MM.1S (cell line): ENCODE results near the gene AMY1C.
"Not testable (repeated sequence)": the region's sequence is repeated elsewhere in the genome, so short reads cannot be mapped to it uniquely, and the experiment has no call there.

Experiments used
- DNase-seq: peaks from one replicate; pipeline ENCODE4 v3.0.0-alpha.2; 2015
- H2AFZ ChIP-seq: fragments of 300-600 bp; sonication (generic); 2 replicates; pipeline ENCODE4 v1.6.0; 2016; ENCODE audit warnings: antibody characterized with exemption, low read length
- H3F3A ChIP-seq: fragments of 300-600 bp; sonication (generic); 2 replicates; pipeline ENCODE4 v1.6.1; 2016; ENCODE audit warnings: mild to moderate bottlenecking, antibody characterized with exemption, low read length, moderate library complexity, mixed read lengths; ENCODE audit not compliant: insufficient read depth
- H3K27ac ChIP-seq: fragments of 300-600 bp; sonication (generic); 2 replicates; pipeline ENCODE4 v1.5.1; 2016; ENCODE audit warnings: mild to moderate bottlenecking, low read length
- H3K27me3 ChIP-seq: fragments of 300-600 bp; sonication (generic); replicated peaks from 2 replicates; pipeline ENCODE4 v1.6.0; 2016; ENCODE audit warnings: low read length; ENCODE audit not compliant: insufficient read depth
- H3K36me3 ChIP-seq: fragments of 300-600 bp; sonication (generic); replicated peaks from 2 replicates; pipeline ENCODE4 v1.6.1; 2016; ENCODE audit warnings: mild to moderate bottlenecking, low read length, mixed read lengths; ENCODE audit not compliant: insufficient read depth
- H3K4me1 ChIP-seq: fragments of 300-600 bp; sonication (generic); 2 replicates; pipeline ENCODE4 v1.6.1; 2016; ENCODE audit warnings: low read length, mixed read lengths
- H3K4me2 ChIP-seq: fragments of 300-600 bp; sonication (generic); 2 replicates; pipeline ENCODE4 v1.6.0; 2016; ENCODE audit warnings: low read depth, low read length
- H3K4me3 ChIP-seq: fragments of 300-600 bp; sonication (generic); 2 replicates; pipeline ENCODE4 v1.5.1; 2016; ENCODE audit warnings: low read length, mixed read lengths
- H3K79me2 ChIP-seq: fragments of 300-600 bp; sonication (generic); 2 replicates; pipeline ENCODE4 v1.6.1; 2016; ENCODE audit warnings: mixed run types, low read length, mixed read lengths
- H3K9ac ChIP-seq: fragments of 300-600 bp; sonication (generic); 2 replicates; pipeline ENCODE4 v1.6.1; 2016; ENCODE audit warnings: low read length, mixed read lengths
- H3K9me2 ChIP-seq: fragments of 300-600 bp; sonication (generic); replicated peaks from 2 replicates; pipeline ENCODE4 v1.6.1; 2016; ENCODE audit warnings: mild to moderate bottlenecking, low read length, mixed read lengths; ENCODE audit not compliant: insufficient read depth
- H3K9me3 ChIP-seq: fragments of 300-600 bp; sonication (generic); replicated peaks from 2 replicates; pipeline ENCODE4 v1.6.1; 2016; ENCODE audit warnings: mild to moderate bottlenecking, low read length, mixed read lengths; ENCODE audit not compliant: insufficient read depth
- H4K20me1 ChIP-seq: fragments of 300-600 bp; sonication (generic); 2 replicates; pipeline ENCODE4 v1.6.1; 2016; ENCODE audit warnings: mild to moderate bottlenecking, low read length, moderate library complexity, mixed read lengths; ENCODE audit not compliant: insufficient read depth

AMY1C gene

DNA sequence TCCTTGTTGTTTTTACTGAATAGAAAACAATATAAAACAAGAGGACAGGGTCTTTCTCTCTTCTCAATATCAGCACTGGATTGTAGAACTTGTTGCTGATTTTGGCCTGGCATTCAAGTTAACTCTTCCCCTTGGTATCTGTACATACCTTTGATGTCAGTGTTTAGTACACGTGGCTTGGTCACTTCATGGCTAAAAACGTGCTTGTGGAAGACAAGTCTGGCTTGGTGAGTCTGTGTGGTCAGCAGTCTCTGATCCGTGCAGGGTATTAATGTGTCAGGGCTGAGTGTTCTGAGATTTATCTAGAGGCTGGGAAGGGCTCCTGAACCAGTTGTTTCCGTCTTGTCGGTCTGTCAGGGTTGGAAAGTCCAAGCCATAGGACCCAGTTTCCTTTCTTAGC is at the start of gene AMY1C:
Gene AMY1C, plus strand, starts transcription at position 301 of the 400 bp plus-strand sequence. CDS start 572 bp downstream, outside the sequence.
- H3K9me3 ChIP-seq, H3K27ac ChIP-seq, H2AFZ ChIP-seq: not testable (repeated sequence)

GRCh38 chr1:103700669-103701068 is 49.0 kb upstream of the AMY1C start:
- not testable (repeated sequence) for H3K4me3 ChIP-seq, H2AFZ ChIP-seq, H3K27me3 ChIP-seq, H3F3A ChIP-seq, H3K27ac ChIP-seq, H4K20me1 ChIP-seq, H3K36me3 ChIP-seq, H3K4me1 ChIP-seq, H3K4me2 ChIP-seq, H3K9ac ChIP-seq, H3K9me3 ChIP-seq, H3K79me2 ChIP-seq, DNase-seq, H3K9me2 ChIP-seq

More for the DNA sequence above, at the start of gene AMY1C:
- H3K9ac ChIP-seq, H3K4me1 ChIP-seq, H3K4me3 ChIP-seq, H3K79me2 ChIP-seq, H3F3A ChIP-seq, H4K20me1 ChIP-seq, H3K36me3 ChIP-seq, H3K4me2 ChIP-seq, DNase-seq, H3K27me3 ChIP-seq, H3K9me2 ChIP-seq: not testable (repeated sequence)

DNA sequence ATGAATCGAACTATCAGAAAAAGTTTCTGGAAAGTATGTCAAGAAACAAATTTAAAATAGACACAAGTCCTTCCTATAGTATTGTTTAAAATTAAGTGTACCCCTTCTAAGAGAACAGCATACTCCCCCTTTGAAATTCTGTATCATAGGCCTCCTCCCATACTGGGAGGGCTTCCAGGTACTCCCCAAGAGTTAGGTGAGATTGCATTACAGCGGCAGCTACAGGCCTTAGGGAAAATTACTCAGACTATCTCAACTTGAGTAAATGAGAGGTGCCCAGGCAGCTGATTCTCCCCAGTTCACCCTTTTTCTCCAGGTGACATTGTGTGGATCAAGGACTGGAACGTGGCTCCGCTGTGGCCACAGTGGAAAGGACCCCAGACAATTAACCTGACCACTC is 48.4 kb upstream of the AMY1C start:
- H3K4me3 ChIP-seq, DNase-seq, H3K9me3 ChIP-seq, H3K36me3 ChIP-seq, H3K79me2 ChIP-seq, H3K9ac ChIP-seq, H3F3A ChIP-seq, H3K9me2 ChIP-seq, H3K4me1 ChIP-seq, H3K27me3 ChIP-seq, H4K20me1 ChIP-seq, H2AFZ ChIP-seq, H3K27ac ChIP-seq, H3K4me2 ChIP-seq: not testable (repeated sequence)

- not testable (repeated sequence) for H3K27ac ChIP-seq, H3K79me2 ChIP-seq, H3K9ac ChIP-seq, H3K4me3 ChIP-seq, H3K9me3 ChIP-seq, H3K36me3 ChIP-seq, H3K4me1 ChIP-seq, H3K9me2 ChIP-seq, H3K4me2 ChIP-seq, H4K20me1 ChIP-seq, H2AFZ ChIP-seq, DNase-seq, H3F3A ChIP-seq, H3K27me3 ChIP-seq
Observed at GRCh38 chr1:103707670-103708069, 42.0 kb upstream of the AMY1C start.

DNA sequence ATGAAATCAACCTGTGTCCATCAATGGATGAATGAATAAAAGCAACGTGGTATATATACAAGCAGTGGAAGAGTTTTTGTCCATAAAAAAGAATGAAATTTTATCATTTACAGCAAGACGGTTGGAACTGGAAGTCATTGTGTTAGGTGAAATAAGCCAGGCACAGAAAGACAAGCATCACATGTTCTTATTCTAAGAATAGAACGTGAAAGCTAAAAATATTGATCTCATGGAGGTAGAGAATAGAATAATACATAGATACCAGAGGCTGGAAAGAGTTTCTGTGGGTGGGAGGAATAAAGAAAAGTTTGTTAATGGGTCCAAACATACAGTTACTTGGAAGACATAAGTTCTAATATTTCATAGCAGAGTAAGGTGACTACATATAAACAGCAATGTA is 39.3 kb upstream of the AMY1C start:
- not testable (repeated sequence) for H2AFZ ChIP-seq, H3F3A ChIP-seq, H3K27ac ChIP-seq, H4K20me1 ChIP-seq, H3K36me3 ChIP-seq, H3K9me3 ChIP-seq, H3K79me2 ChIP-seq, H3K9ac ChIP-seq, H3K9me2 ChIP-seq, H3K27me3 ChIP-seq, DNase-seq, H3K4me2 ChIP-seq, H3K4me3 ChIP-seq, H3K4me1 ChIP-seq

- H3K27ac ChIP-seq, H2AFZ ChIP-seq, H3F3A ChIP-seq, H3K9ac ChIP-seq, H3K4me3 ChIP-seq, H3K9me3 ChIP-seq, H3K4me1 ChIP-seq, H3K9me2 ChIP-seq, H4K20me1 ChIP-seq, DNase-seq, H3K4me2 ChIP-seq, H3K36me3 ChIP-seq, H3K79me2 ChIP-seq, H3K27me3 ChIP-seq: not testable (repeated sequence)
Observed at GRCh38 chr1:103717404-103717803, 32.3 kb upstream of the AMY1C start.

DNA sequence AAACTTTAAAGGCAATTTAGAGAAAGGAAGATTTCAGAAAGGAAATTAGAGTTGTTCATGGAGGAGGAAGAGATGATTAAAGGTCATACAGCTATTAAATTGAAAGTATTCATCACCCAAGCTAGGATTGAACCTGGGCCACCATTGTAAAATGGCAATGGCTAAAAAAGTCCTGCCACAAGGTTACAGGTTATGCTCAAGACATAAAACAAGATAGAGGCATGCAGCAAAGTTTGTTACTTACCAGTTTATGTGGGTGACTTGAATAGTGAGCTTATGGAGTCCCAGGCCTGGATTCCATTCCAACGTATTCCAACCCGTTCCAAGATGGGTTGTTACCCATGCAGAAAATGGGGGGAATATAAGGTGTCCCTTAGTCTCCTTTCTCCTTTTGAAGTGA is 28.2 kb upstream of the AMY1C start:
- not testable (repeated sequence) for H3K4me1 ChIP-seq, H3K9ac ChIP-seq, H3F3A ChIP-seq, H2AFZ ChIP-seq, H3K9me2 ChIP-seq, H3K4me2 ChIP-seq, H3K79me2 ChIP-seq, H3K9me3 ChIP-seq, H4K20me1 ChIP-seq, H3K27ac ChIP-seq, H3K4me3 ChIP-seq, H3K27me3 ChIP-seq, H3K36me3 ChIP-seq, DNase-seq

DNA sequence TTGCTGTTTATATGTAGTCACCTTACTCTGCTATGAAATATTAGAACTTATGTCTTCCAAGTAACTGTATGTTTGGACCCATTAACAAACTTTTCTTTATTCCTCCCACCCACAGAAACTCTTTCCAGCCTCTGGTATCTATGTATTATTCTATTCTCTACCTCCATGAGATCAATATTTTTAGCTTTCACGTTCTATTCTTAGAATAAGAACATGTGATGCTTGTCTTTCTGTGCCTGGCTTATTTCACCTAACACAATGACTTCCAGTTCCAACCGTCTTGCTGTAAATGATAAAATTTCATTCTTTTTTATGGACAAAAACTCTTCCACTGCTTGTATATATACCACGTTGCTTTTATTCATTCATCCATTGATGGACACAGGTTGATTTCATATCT is 14.4 kb upstream of the AMY1C start:
- H3K9me3 ChIP-seq, H3K79me2 ChIP-seq, H3K4me2 ChIP-seq, H3K27ac ChIP-seq, H3K4me3 ChIP-seq, H3K9ac ChIP-seq, H3K9me2 ChIP-seq, H2AFZ ChIP-seq, H3K4me1 ChIP-seq, H3F3A ChIP-seq, DNase-seq, H3K27me3 ChIP-seq, H4K20me1 ChIP-seq, H3K36me3 ChIP-seq: not testable (repeated sequence)
